GM19324 (cell line): ENCODE results near the gene CCDC3.

Experiments
- ATAC-seq: cut with Tn5 transposase; IDR thresholded peaks from one replicate; pipeline ENCODE4 v1.9.1; 2021; ENCODE audit warnings: mild to moderate bottlenecking, moderate library complexity; ENCODE audit not compliant: unreplicated experiment, low FRiP score

CCDC3 gene

GRCh38 chr10:12966067-12966466 lies 35.4 kb downstream of the CCDC3 start:
- ATAC-seq, result no peak

- ATAC-seq, result no peak
Measured at GRCh38 chr10:12965571-12965970, 35.9 kb downstream of the CCDC3 start.

GRCh38 chr10:12962556-12962955 lies 39.0 kb downstream of the CCDC3 start:
- ATAC-seq, result no peak

- no peak for ATAC-seq
Measured at GRCh38 chr10:12961416-12962205, 39.9 kb downstream of the CCDC3 start.

- no peak for ATAC-seq
Measured at GRCh38 chr10:12960941-12961340, 40.6 kb downstream of the CCDC3 start.

GRCh38 chr10:12960334-12960898 lies 41.1 kb downstream of the CCDC3 start:
- ATAC-seq, result no peak

GRCh38 chr10:12958546-12959110 lies 42.9 kb downstream of the CCDC3 start:
- no peak for ATAC-seq

- ATAC-seq, result no peak
Measured at GRCh38 chr10:12957081-12957480, 44.4 kb downstream of the CCDC3 start.

- ATAC-seq, result no peak
Measured at GRCh38 chr10:12954866-12955265, 46.6 kb downstream of the CCDC3 start.

- ATAC-seq, result no peak
Measured at GRCh38 chr10:12950583-12951128, 50.9 kb downstream of the CCDC3 start.

GRCh38 chr10:12949248-12949647 lies 52.3 kb downstream of the CCDC3 start:
- no peak for ATAC-seq

- no peak for ATAC-seq
Measured at GRCh38 chr10:12947741-12948140, 53.8 kb downstream of the CCDC3 start.

- ATAC-seq, result no peak
Measured at GRCh38 chr10:12946372-12946771, 55.1 kb downstream of the CCDC3 start.

- no peak for ATAC-seq
Measured at GRCh38 chr10:12945690-12946359, 55.7 kb downstream of the CCDC3 start.

GRCh38 chr10:12944931-12945330 lies 56.6 kb downstream of the CCDC3 start:
- ATAC-seq, result no peak

GRCh38 chr10:12943425-12943824 lies 58.1 kb downstream of the CCDC3 start:
- ATAC-seq, result no peak

GRCh38 chr10:12941966-12942365 lies 59.5 kb downstream of the CCDC3 start:
- no peak for ATAC-seq

GRCh38 chr10:12940791-12941190 lies 60.7 kb downstream of the CCDC3 start:
- no peak for ATAC-seq

GRCh38 chr10:12938271-12938670 lies 63.2 kb downstream of the CCDC3 start:
- ATAC-seq, result no peak

- no peak for ATAC-seq
Measured at GRCh38 chr10:12937527-12937926, 64.0 kb downstream of the CCDC3 start.

GRCh38 chr10:12934777-12935176 lies 66.7 kb downstream of the CCDC3 start:
- ATAC-seq, result no peak
